Measurements from ENCODE around the gene SEPTIN1. TPM values are rescaled to one million over a fixed set of nuclear protein-coding genes. Genes with fewer than 3 reads are reported as not detected.

SEPTIN1 gene
- total and polyA plus RNA-seq, 2 of the 13 experiments (the other 11 are each of a cell fraction or from before 2014, with no cell fraction given), result 0.18 to 0.67 TPM

- BruUV-seq (replicated peaks), result no TSS peak
- H3K79me2 ChIP-seq (ENCODE audit: insufficient read depth, low read length), result peaks cover 26% of the 10 kb centered on the region
- in situ Hi-C loops (cut with HindIII; ENCODE audit: extremely low pct_ligation_motif_present, low pct_unique_long_range_greater_than_20kb), result loop anchor here (10.0 kb wide), 1 partner anchor 257 kb away; the partner anchor contains the start of gene ZNF689
- peak overlapping the region; percentile 5 for H3K27ac ChIP-seq (ENCODE audit: extremely low read length, insufficient read depth, low read length)
- FAIRE-seq (no peak), ATAC-seq (no peak), DNase-seq (ENCODE audit: low spot score) (no peak)
- peaks cover 12 to 40% of the 10 kb centered on the region in 2 experiments for H3K36me3 ChIP-seq (replicated peaks in 1 of 2; ENCODE audit: control insufficient read depth in 1 of 2, insufficient read depth in 2 of 2, low read length in 2 of 2)
- ChIA-PET POLR2A (interaction anchor here (1.7 to 6.7 kb wide), 2 partner anchors 12 to 52 kb away, joined by 4 to 94 read pairs; partner anchors contain the start of gene TBC1D10B), CTCF (ENCODE audit: low intra/inter-chr PET ratio, low total read pairs) (no interaction called here)
- H3K4me2 ChIP-seq (ENCODE audit: low read depth, low read length), result 0 out of 2 replicates have a peak overlapping the region, but pooled peaks have one; percentile 95
- H3K4me3 ChIP-seq (replicated peaks in 1 of 3; ENCODE audit: insufficient read depth in 1 of 3, low read depth in 2 of 3, low read length in 3 of 3), result no peak overlapping the region
- no peak overlapping the region for H2AFZ ChIP-seq (ENCODE audit: low read length)
- H3K9me3 ChIP-seq (ENCODE audit: low read length), result no peaks in the 10 kb centered on the region
- no peaks in the 10 kb centered on the region for H4K20me1 ChIP-seq (ENCODE audit: insufficient read depth, low read length)
- WGBS (ENCODE audit: low lambda C conversion rate), result 92% methylated on average over 37 of the region's 37 CpGs
- no peak overlapping the region; the same call in 1 of the 2 replicates for H3K9ac ChIP-seq (ENCODE audit: insufficient read depth, low read depth, low read length)
- intact Hi-C loops (cut with micrococcal nuclease; ENCODE audit: unreplicated experiment), result no loop called here
- no peaks in the 10 kb centered on the region; a peak in 1 of 5 replicates for H3K27me3 ChIP-seq (ENCODE audit: control insufficient read depth in 1 of 2, insufficient read depth in 2 of 2, low read length in 2 of 2)
- peaks cover 43% of the 10 kb centered on the region for H3K4me1 ChIP-seq (ENCODE audit: insufficient read depth, low read length)
- TF ChIP-seq ZNF574 (CRISPR knock-in tag; IDR thresholded peaks at IDR 0.05), result no peak
- peak; percentile 38; the same call in 1 of the 2 replicates for TF ChIP-seq HIVEP1 (CRISPR knock-in tag; IDR thresholded peaks at IDR 0.05)
- no peak for TF ChIP-seq ZKSCAN1 (IDR thresholded peaks at IDR 0.05; ENCODE audit: low read length)
- 0 out of 2 replicates have a peak, but pooled peaks have one; percentile 24 for TF ChIP-seq ZNF776 (CRISPR knock-in tag; IDR thresholded peaks at IDR 0.05)
- no peak for TF ChIP-seq RXRA (CRISPR knock-in tag; IDR thresholded peaks at IDR 0.05)
- TF ChIP-seq KLF9 (CRISPR knock-in tag; IDR thresholded peaks at IDR 0.05; ENCODE audit: low read depth), result no peak
- TF ChIP-seq AKAP8 (CRISPR knock-in tag; IDR thresholded peaks at IDR 0.05), result 0 out of 2 replicates have a peak, but pooled peaks have one; percentile 3
- TF ChIP-seq POLR2G (IDR thresholded peaks at IDR 0.05; ENCODE audit: low read depth, low read length), result peak; percentile 12; the same call in 1 of the 2 replicates
- no peak for TF ChIP-seq ZNF101 (CRISPR knock-in tag; IDR thresholded peaks at IDR 0.05; ENCODE audit: borderline replicate concordance, low read depth)
- no peak for TF ChIP-seq JUND (CRISPR knock-in tag; IDR thresholded peaks at IDR 0.05)
- no peak for TF ChIP-seq PRPF4 (IDR thresholded peaks at IDR 0.05; ENCODE audit: low read depth, low read length, poor library complexity, severe bottlenecking)
- TF ChIP-seq HNF1B (CRISPR knock-in tag; IDR thresholded peaks at IDR 0.05), result no peak
- TF ChIP-seq CREM (IDR thresholded peaks at IDR 0.05), result no peak
- TF ChIP-seq CREM (CRISPR knock-in tag; IDR thresholded peaks at IDR 0.05), result no peak
- no peak for TF ChIP-seq NBN (conservative IDR thresholded peaks at IDR 0.05)
- TF ChIP-seq JARID2 (CRISPR knock-in tag; IDR thresholded peaks at IDR 0.05; ENCODE audit: insufficient replicate concordance), result no peak
- no peak for TF ChIP-seq SRF (IDR thresholded peaks at IDR 0.05; ENCODE audit: low read depth, low read length)
- no peak for TF ChIP-seq RFX3 (CRISPR knock-in tag; IDR thresholded peaks at IDR 0.05)
- TF ChIP-seq ELF1 (CRISPR knock-in tag; IDR thresholded peaks at IDR 0.05), result no peak
- no peak for TF ChIP-seq ZNF720 (CRISPR knock-in tag; IDR thresholded peaks at IDR 0.05)
- no peak for TF ChIP-seq ZNF124 (CRISPR knock-in tag; IDR thresholded peaks at IDR 0.05)
- no peak for TF ChIP-seq FOXM1 (CRISPR knock-in tag; IDR thresholded peaks at IDR 0.05)
- TF ChIP-seq ZNF569 (CRISPR knock-in tag; IDR thresholded peaks at IDR 0.05; ENCODE audit: borderline replicate concordance), result no peak
Measured at GRCh38 chr16:30357715-30358576, 24.4 kb downstream of the SEPTIN1 start.
